Naive thymus-derived CD8-positive, alpha-beta T cell (primary cell): Measurements from ENCODE around the gene CDK4. TPM values are rescaled to one million over a fixed set of nuclear protein-coding genes. Genes with fewer than 3 reads are reported as not detected.

Source experiments
- ATAC-seq, 2 donors: fragments of 150-1000 bp; cut with Tn5 transposase in 1 of 2; sonication (Bioruptor Pico), chemical (Tn5 transposase) in 1 of 2; 1 replicate in 1 of 2; 2 replicates in 1 of 2; pipeline ENCODE4 v1.10.0; 2021; ENCODE audit warnings: mild to moderate bottlenecking in 2 of 2, moderate library complexity in 2 of 2
- POLR2A ChIA-PET: fragments of 350-600 bp; sonication (Branson Sonifier 250); formaldehyde crosslinking; loops from one replicate; lab custom pipeline; 2021; ENCODE audit warnings: antibody characterized with exemption; lab: Charles Lee
- DNase-seq, 10 donors: peaks; one replicate each; pipeline versions ENCODE4 v3.0.0 to v3.0.0-alpha.2; 2020 to 2022
- H3K27ac Mint-ChIP-seq, 10 donors: one replicate each; pipeline ENCODE4 v1.8.0; 2020 to 2022; ENCODE audit warnings: mild to moderate bottlenecking in 10 of 10, mixed read lengths in 10 of 10, moderate library complexity in 4 of 10, inconsistent platforms in 1 of 10
- H3K27me3 Mint-ChIP-seq, 5 donors: one replicate each; pipeline ENCODE4 v1.8.0; 2021 to 2022; ENCODE audit warnings: mixed read lengths in 5 of 5
- H3K36me3 Mint-ChIP-seq, 3 donors: one replicate each; pipeline ENCODE4 v1.8.0; 2020 to 2022; ENCODE audit warnings: mixed read lengths in 3 of 3, mild to moderate bottlenecking in 2 of 3, inconsistent platforms in 1 of 3
- H3K4me1 Mint-ChIP-seq, 4 donors: one replicate each; pipeline ENCODE4 v1.8.0; 2021 to 2022; ENCODE audit warnings: mixed read lengths in 4 of 4
- H3K4me3 Mint-ChIP-seq, 10 donors: one replicate each; pipeline ENCODE4 v1.8.0; 2020 to 2022; ENCODE audit warnings: mild to moderate bottlenecking in 10 of 10, mixed read lengths in 10 of 10, moderate library complexity in 6 of 10, inconsistent platforms in 1 of 10
- H3K9me3 Mint-ChIP-seq, 9 donors: one replicate each; pipeline ENCODE4 v1.8.0; 2020 to 2022; ENCODE audit warnings: mixed read lengths in 9 of 9, mild to moderate bottlenecking in 3 of 9, inconsistent platforms in 1 of 9, moderate library complexity in 1 of 9
- microRNA-seq: library from miRNA; unstranded; fragments of <30 nt; microRNA quantifications from one replicate; pipeline ENCODE4 v1.2.0, GENCODE V29; 2022; ENCODE audit warnings: borderline microRNAs expressed
- polyA plus RNA-seq, 3 donors: library from polyadenylated mRNA; unstranded; fragments of 300-500 nt; fragmentation: Illumina TruSeq; gene quantifications; one replicate each; pipeline ENCODE4 v1.2.3, GENCODE V29; 2021
- total RNA-seq, 8 experiments: library from RNA in 2 of 8; stranded (reverse) in 2 of 8; gene quantifications; one replicate each; pipeline ENCODE4 v1.2.3 and lab custom pipeline; 2021 to 2026

The CDK4 gene
- total and polyA plus RNA-seq, 5 experiments from 2014 or later: 44.6 to 101 (median 71.3) TPM

DNA sequence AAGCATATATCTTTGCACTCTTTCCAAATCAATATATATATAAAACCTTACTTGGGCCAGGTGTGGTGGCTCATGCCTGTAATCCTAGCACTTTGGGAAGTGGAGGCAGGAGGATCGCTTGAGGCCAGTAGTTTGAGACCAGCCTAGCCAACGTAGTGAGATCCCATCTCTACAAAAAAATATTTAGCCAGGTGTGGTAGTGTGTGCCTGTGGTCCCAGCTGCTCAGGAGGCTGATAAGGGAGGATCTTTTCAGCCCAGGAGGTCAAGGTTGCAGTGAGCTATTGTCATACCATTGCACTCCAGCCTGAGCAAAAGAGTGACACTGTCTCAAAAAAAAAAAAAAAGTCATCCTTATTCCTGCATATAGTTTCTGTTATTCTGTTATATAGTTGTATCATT, 43.8 kb downstream of the CDK4 start:
- Mint-ChIP-seq H3K4me3 (no peak overlapping the region), H3K36me3 (peaks cover 5 to 71% (median 24%) of the 10 kb centered on the region in 3 donors), H3K4me1 (peaks cover 0 to 7% (median 0%) of the 10 kb centered on the region in 4 donors), H3K27me3 (no peaks in the 10 kb centered on the region), H3K27ac (no peak overlapping the region), H3K9me3 (peaks cover 0 to 6% (median 3%) of the 10 kb centered on the region in 9 donors)
- POLR2A ChIA-PET: interaction anchor here (0.7 to 1.0 kb wide), 2 partner anchors 15 to 218 kb away, joined by 3 read pairs; partner anchors contain the start of gene OS9
- no peak for DNase-seq
- no peak for ATAC-seq

GRCh38 chr12:57707250-57707649, 44.9 kb downstream of the CDK4 start:
- Mint-ChIP-seq H3K4me3 (no peak overlapping the region), H3K4me1 (peaks cover 0 to 11% (median 0%) of the 10 kb centered on the region in 4 donors), H3K9me3 (peaks cover 0 to 14% (median 3%) of the 10 kb centered on the region in 9 donors), H3K36me3 (peaks cover 15 to 73% (median 34%) of the 10 kb centered on the region in 3 donors), H3K27me3 (no peaks in the 10 kb centered on the region), H3K27ac (peak overlapping the region in 3 of 10 donors; percentile 21 to 23 (median 22))
- DNase-seq (no peak), ATAC-seq (no peak)
- POLR2A ChIA-PET: interaction anchor here (0.7 to 1.5 kb wide), 2 partner anchors 13 to 38 kb away, joined by 3 read pairs; partner anchors contain the start of genes OS9 and TSPAN31

DNA sequence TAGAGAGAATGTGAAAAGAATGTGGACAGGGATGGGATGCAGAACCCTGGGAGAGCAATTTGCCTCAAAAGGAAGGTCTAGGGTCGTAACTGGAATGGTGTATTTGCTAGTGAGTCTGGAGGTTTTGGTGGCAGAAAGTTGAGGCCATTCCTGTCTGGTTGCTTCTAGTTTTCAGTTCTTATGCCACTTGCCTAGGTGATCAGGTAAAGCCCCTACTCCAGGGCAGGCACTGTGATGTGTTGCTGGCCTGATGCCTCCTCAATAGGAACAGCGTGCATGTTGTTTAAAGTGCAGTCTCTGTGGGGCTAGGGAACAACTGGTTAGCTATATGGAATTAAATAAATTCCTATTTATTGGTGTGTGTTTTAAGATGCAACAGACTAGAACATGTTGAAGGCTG, 51.8 kb downstream of the CDK4 start:
- POLR2A ChIA-PET: interaction anchor here (0.7 to 1.0 kb wide), 3 partner anchors 21 to 30 kb away, joined by 3 to 5 read pairs (median 4); no protein-coding TSS in a partner anchor
- peaks cover 10 to 34% (median 17%) of the 10 kb centered on the region in 4 donors for H3K4me1 Mint-ChIP-seq
- peak overlapping the region in 3 of 10 donors; percentile 30 to 73 (median 58) for H3K27ac Mint-ChIP-seq
- ATAC-seq: no peak
- H3K9me3 Mint-ChIP-seq: peaks cover 0 to 14% (median 3%) of the 10 kb centered on the region in 9 donors
- H3K36me3 Mint-ChIP-seq: peaks cover 18 to 87% (median 45%) of the 10 kb centered on the region in 3 donors
- no peak for DNase-seq
- H3K27me3 Mint-ChIP-seq: no peaks in the 10 kb centered on the region
- no peak overlapping the region for H3K4me3 Mint-ChIP-seq

GRCh38 chr12:57698414-57698813, 53.7 kb downstream of the CDK4 start:
- Mint-ChIP-seq H3K4me1 (peaks cover 10 to 34% (median 17%) of the 10 kb centered on the region in 4 donors), H3K9me3 (peaks cover 0 to 8% (median 0%) of the 10 kb centered on the region in 9 donors), H3K36me3 (peaks cover 14 to 71% (median 29%) of the 10 kb centered on the region in 3 donors), H3K27ac (peak overlapping the region in 1 of 10 donors; percentile 7), H3K4me3 (no peak overlapping the region), H3K27me3 (no peaks in the 10 kb centered on the region)
- ATAC-seq (no peak), DNase-seq (no peak)
- POLR2A ChIA-PET: no interaction called here

Small RNA genes lying within 50 kb of the gene (microRNA-seq; reads per million reads assigned to microRNA genes)
- gene MIR6759: not detected

Other genes starting within 250 kb of the CDK4 start
- gene DDIT3, start 231.8 kb downstream of the CDK4 start, total RNA-seq: 10 to 100 TPM; 88.0 to 89.5 TPM
- 10 to 100 TPM; 13.1 to 18.7 (median 15.5) TPM for gene DDIT3, start 231.8 kb downstream of the CDK4 start, polyA plus RNA-seq
- 100 to 1,000 TPM in 1 of 2 experiments, 10 to 100 TPM in 1; 98.5 to 104 TPM for gene MBD6, start 229.5 kb downstream of the CDK4 start, total RNA-seq
- gene MBD6, start 229.5 kb downstream of the CDK4 start, polyA plus RNA-seq: 1 to 10 TPM in 2 of 3 donors, under 1 TPM in 1; 0.38 to 2.5 (median 2.1) TPM
- 10 to 100 TPM; 69.0 to 70.5 TPM for gene DCTN2, start 205.1 kb downstream of the CDK4 start, total RNA-seq
- 10 to 100 TPM; 60.6 to 67.8 (median 67.7) TPM for gene DCTN2, start 205.1 kb downstream of the CDK4 start, polyA plus RNA-seq
- gene KIF5A, start 202.3 kb downstream of the CDK4 start, total RNA-seq: 1 to 10 TPM; 1.5 to 2.3 TPM
- gene KIF5A, start 202.3 kb downstream of the CDK4 start, polyA plus RNA-seq: under 1 TPM in 2 of 3 donors, not detected in 1; 0.17 to 0.20 TPM
- gene PIP4K2C, start 161.1 kb downstream of the CDK4 start, total RNA-seq: 10 to 100 TPM; 23.4 to 24.8 TPM
- gene PIP4K2C, start 161.1 kb downstream of the CDK4 start, polyA plus RNA-seq: 10 to 100 TPM; 10.9 to 24.6 (median 22.7) TPM
- 10 to 100 TPM; 36.2 to 36.3 TPM for gene DTX3, start 147.5 kb downstream of the CDK4 start, total RNA-seq
- gene DTX3, start 147.5 kb downstream of the CDK4 start, polyA plus RNA-seq: 1 to 10 TPM; 4.9 to 9.4 (median 7.7) TPM
- gene ARHGEF25, start 140.9 kb downstream of the CDK4 start, total RNA-seq: under 1 TPM; 0.27 to 0.55 TPM
- gene ARHGEF25, start 140.9 kb downstream of the CDK4 start, polyA plus RNA-seq: not detected
- gene B4GALNT1, start 119.1 kb downstream of the CDK4 start, total RNA-seq: under 1 TPM in 1 of 2 experiments, not detected in 1; 0.30 TPM
- gene B4GALNT1, start 119.1 kb downstream of the CDK4 start, polyA plus RNA-seq: not detected
- gene OS9, start 58.2 kb downstream of the CDK4 start, total RNA-seq: 100 to 1,000 TPM; 158 to 166 TPM
- gene OS9, start 58.2 kb downstream of the CDK4 start, polyA plus RNA-seq: 10 to 100 TPM; 53.6 to 56.3 (median 53.6) TPM
- 10 to 100 TPM; 54.4 to 58.8 TPM for gene AGAP2, start 13.6 kb downstream of the CDK4 start, total RNA-seq
- gene AGAP2, start 13.6 kb downstream of the CDK4 start, polyA plus RNA-seq: 1 to 10 TPM; 4.3 to 6.9 (median 5.6) TPM
- 10 to 100 TPM; 22.5 to 24.8 TPM for gene TSPAN31, start 7.3 kb downstream of the CDK4 start, total RNA-seq
- 10 to 100 TPM; 42.2 to 53.3 (median 47.3) TPM for gene TSPAN31, start 7.3 kb downstream of the CDK4 start, polyA plus RNA-seq
- gene MARCHF9, start 2.8 kb upstream of the CDK4 start, total RNA-seq: 10 to 100 TPM; 59.5 to 64.8 TPM
- 1 to 10 TPM; 2.2 to 6.6 (median 4.5) TPM for gene MARCHF9, start 2.8 kb upstream of the CDK4 start, polyA plus RNA-seq
- gene CYP27B1, start 14.8 kb upstream of the CDK4 start, total RNA-seq: 1 to 10 TPM; 1.4 to 1.6 TPM
- not detected for gene CYP27B1, start 14.8 kb upstream of the CDK4 start, polyA plus RNA-seq
- gene METTL1, start 19.8 kb upstream of the CDK4 start, total RNA-seq: 10 to 100 TPM; 14.6 to 17.6 TPM
- gene METTL1, start 19.8 kb upstream of the CDK4 start, polyA plus RNA-seq: 10 to 100 TPM; 12.9 to 21.7 (median 18.7) TPM
- gene EEF1AKMT3, start 20.3 kb upstream of the CDK4 start, total RNA-seq: 1 to 10 TPM; 2.9 to 4.0 TPM
- 1 to 10 TPM; 1.4 to 4.2 (median 1.8) TPM for gene EEF1AKMT3, start 20.3 kb upstream of the CDK4 start, polyA plus RNA-seq
- 10 to 100 TPM; 18.9 to 29.0 TPM for gene TSFM, start 30.5 kb upstream of the CDK4 start, total RNA-seq
- gene TSFM, start 30.5 kb upstream of the CDK4 start, polyA plus RNA-seq: 10 to 100 TPM; 25.5 to 31.0 (median 28.3) TPM
- gene AVIL, start 66.4 kb upstream of the CDK4 start, total RNA-seq: 10 to 100 TPM; 13.4 to 16.8 TPM
- under 1 TPM; 0.11 to 0.80 (median 0.13) TPM for gene AVIL, start 66.4 kb upstream of the CDK4 start, polyA plus RNA-seq
- gene CTDSP2, start 94.4 kb upstream of the CDK4 start, total RNA-seq: 100 to 1,000 TPM; 258 to 262 TPM
- 10 to 100 TPM; 51.4 to 81.2 (median 71.5) TPM for gene CTDSP2, start 94.4 kb upstream of the CDK4 start, polyA plus RNA-seq
- gene ATP23, start 189.3 kb upstream of the CDK4 start, total RNA-seq: 1 to 10 TPM; 7.3 to 7.7 TPM
- 10 to 100 TPM; 19.4 to 29.1 (median 25.2) TPM for gene ATP23, start 189.3 kb upstream of the CDK4 start, polyA plus RNA-seq